Liver (tissue), 9 donors: ENCODE measurements around the gene ZAR1. TPM values are rescaled to one million over a fixed set of nuclear protein-coding genes. Genes with fewer than 3 reads are reported as not detected.

Experiments used
- DNase-seq: peaks from one replicate; pipeline ENCODE4 v3.0.0-alpha.2; 2017; ENCODE audit warnings: low spot score
- H3K27ac ChIP-seq, 2 donors: one replicate each; pipeline ENCODE4 v1.7.0; 2013; ENCODE audit warnings: inconsistent platforms in 2 of 2, low read length in 2 of 2, control low read depth in 1 of 2, low read depth in 1 of 2, mild to moderate bottlenecking in 1 of 2
- H3K27me3 ChIP-seq, 4 donors: one replicate each; pipeline versions ENCODE4 v1.6.1 to v1.7.0; 2013; ENCODE audit warnings: low read length in 3 of 4, inconsistent platforms in 1 of 4, mild to moderate bottlenecking in 1 of 4, moderate library complexity in 1 of 4; ENCODE audit not compliant: control insufficient read depth in 4 of 4, insufficient read depth in 4 of 4
- H3K36me3 ChIP-seq, 4 donors: one replicate each; pipeline versions ENCODE4 v1.6.1 to v1.7.0; 2013; ENCODE audit warnings: low read length in 3 of 4, mild to moderate bottlenecking in 3 of 4, low read depth in 1 of 4, moderate library complexity in 1 of 4; ENCODE audit not compliant: control insufficient read depth in 4 of 4, insufficient read depth in 3 of 4
- H3K4me1 ChIP-seq, 4 donors: one replicate each; pipeline versions ENCODE4 v1.6.1 to v1.7.0; 2013; ENCODE audit warnings: low read length in 3 of 4, mild to moderate bottlenecking in 3 of 4, moderate library complexity in 1 of 4; ENCODE audit not compliant: control insufficient read depth in 4 of 4, insufficient read depth in 4 of 4
- H3K4me3 ChIP-seq, 3 donors: one replicate each; pipeline versions ENCODE4 v1.6.1 to v1.7.0; 2013; ENCODE audit warnings: low read length in 3 of 3, control low read depth in 1 of 3, low read depth in 1 of 3, mild to moderate bottlenecking in 1 of 3
- H3K9ac ChIP-seq, 2 donors: one replicate each; pipeline ENCODE4 v1.7.0; 2013; ENCODE audit warnings: low read length in 2 of 2, mild to moderate bottlenecking in 2 of 2, moderate library complexity in 2 of 2, control low read depth in 1 of 2, low read depth in 1 of 2
- H3K9me3 ChIP-seq, 4 donors: one replicate each; pipeline versions ENCODE4 v1.6.1 to v1.7.0; 2013; ENCODE audit warnings: low read length in 3 of 4; ENCODE audit not compliant: control insufficient read depth in 4 of 4
- CTCF ChIP-seq: fragments of 150-350 bp; IDR thresholded peaks from 2 replicates; pipeline ENCODE4 v1.5.1; 2017; ENCODE audit warnings: improper control_type of control experiment, low read depth, low read length; ENCODE audit not compliant: missing input control
- EGR1 ChIP-seq, 2 donors: IDR thresholded peaks; 2 replicates each; pipeline ENCODE4 v1.6.1; 2016 to 2018; ENCODE audit warnings: antibody characterized with exemption in 2 of 2, low read depth in 2 of 2
- FOXA1 ChIP-seq: IDR thresholded peaks from 2 replicates; pipeline ENCODE4 v1.6.1; 2016; ENCODE audit warnings: antibody characterized with exemption
- FOXA2 ChIP-seq: IDR thresholded peaks from 2 replicates; pipeline ENCODE4 v1.6.1; 2016; ENCODE audit warnings: antibody characterized with exemption
- GABPA ChIP-seq, 2 donors: IDR thresholded peaks in 1 of 2; conservative IDR thresholded peaks in 1 of 2; 2 replicates each; pipeline ENCODE4 v1.6.1; 2016; ENCODE audit warnings: antibody characterized with exemption in 2 of 2, mild to moderate bottlenecking in 1 of 2, moderate library complexity in 1 of 2
- HNF4A ChIP-seq, 2 donors: conservative IDR thresholded peaks; 2 replicates each; pipeline ENCODE4 v1.6.1; 2016; ENCODE audit warnings: antibody characterized with exemption in 2 of 2, mild to moderate bottlenecking in 2 of 2
- HNF4G ChIP-seq: IDR thresholded peaks from 2 replicates; pipeline ENCODE4 v1.6.1; 2016; ENCODE audit warnings: antibody characterized with exemption
- JUND ChIP-seq, 2 donors: IDR thresholded peaks; 2 replicates each; pipeline ENCODE4 v1.6.1; 2016; ENCODE audit warnings: antibody characterized with exemption in 2 of 2
- NR2F2 ChIP-seq: IDR thresholded peaks from 2 replicates; pipeline ENCODE4 v1.6.1; 2016; ENCODE audit warnings: antibody characterized with exemption
- RAD21 ChIP-seq, 2 donors: IDR thresholded peaks; 2 replicates each; pipeline ENCODE4 v1.6.1; 2016; ENCODE audit warnings: antibody characterized with exemption in 2 of 2, mild to moderate bottlenecking in 2 of 2
- REST ChIP-seq: IDR thresholded peaks from 2 replicates; pipeline ENCODE4 v1.6.1; 2016; ENCODE audit warnings: antibody characterized with exemption, mild to moderate bottlenecking
- RXRA ChIP-seq, 2 donors: IDR thresholded peaks; 2 replicates each; pipeline ENCODE4 v1.6.1; 2017 to 2018; ENCODE audit warnings: antibody characterized with exemption in 2 of 2, mild to moderate bottlenecking in 1 of 2
- SP1 ChIP-seq: IDR thresholded peaks from 2 replicates; pipeline ENCODE4 v1.6.1; 2018; ENCODE audit warnings: antibody characterized with exemption, mild to moderate bottlenecking
- TAF1 ChIP-seq: conservative IDR thresholded peaks from 2 replicates; pipeline ENCODE4 v1.6.1; 2016; ENCODE audit warnings: antibody characterized with exemption, mild to moderate bottlenecking
- YY1 ChIP-seq: IDR thresholded peaks from 2 replicates; pipeline ENCODE4 v1.6.1; 2016; ENCODE audit warnings: antibody characterized with exemption, mild to moderate bottlenecking
- ZBTB33 ChIP-seq: IDR thresholded peaks from 2 replicates; pipeline ENCODE4 v1.6.1; 2016; ENCODE audit warnings: antibody characterized with exemption
- WGBS: extraction: QIAGEN DNeasy Blood & Tissue Kit; methylation state at CpG from one replicate; pipeline ENCODE4 v1.1.7; 2013; 5-methylcytosine and 5-hydroxymethylcytosine counted together
- polyA plus RNA-seq, 2 donors: library from polyadenylated mRNA; stranded (reverse) in 1 of 2; unstranded in 1 of 2; fragments of 200-250 nt in 1 of 2; fragments of >200 nt in 1 of 2; fragmentation: Nextera tagmentation in 1 of 2; extraction: Ambion mirVana in 1 of 2; gene quantifications; one replicate each; pipeline versions ENCODE4 v1.2.1 to v1.2.3, GENCODE V29; 2013 to 2015
- total RNA-seq, 2 donors: library from RNA; depleted of rRNA; stranded (reverse); fragments of >200 nt; gene quantifications; one replicate each; pipeline ENCODE4 v1.2.3, GENCODE V29; 2014
- TF ChIP-seq, protein P1 (sequence below): IDR thresholded peaks from 2 replicates; pipeline ENCODE4 v1.6.1; 2016; ENCODE audit warnings: antibody characterized with exemption
- TF ChIP-seq, protein P2 (sequence below): IDR thresholded peaks from 2 replicates; pipeline ENCODE4 v1.6.1; 2016; ENCODE audit warnings: antibody characterized with exemption
- donor health status: healthy.
- donor health status: healthy.
- donor health status: healthy.
- donor health status: healthy.
- donor health status: healthy.

ZAR1 gene
- total and polyA plus RNA-seq, 4 donors, result 0.28 TPM; not detected in 3

DNA sequence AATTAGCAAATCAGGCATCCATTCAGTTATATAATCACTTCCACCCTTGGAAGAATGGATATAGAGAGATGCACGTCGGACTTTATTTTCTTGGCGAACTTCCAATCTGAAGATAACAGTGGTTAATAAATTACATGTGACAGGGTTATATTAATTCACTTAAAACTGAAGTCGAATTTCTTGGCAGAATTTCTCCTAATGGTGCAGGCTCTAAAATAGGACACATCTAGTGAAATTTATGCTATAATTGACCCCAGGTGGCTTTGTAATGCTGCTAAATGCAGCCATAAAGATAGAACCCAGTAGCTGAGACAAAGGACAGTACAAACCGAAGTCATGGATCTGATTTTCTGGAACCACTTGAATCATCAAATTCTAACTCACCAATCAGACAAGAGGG is 27.7 kb upstream of the ZAR1 start:
- TF ChIP-seq NR2F2 (no peak), FOXA1 (no peak), RXRA (IDR thresholded peaks at IDR 0.05) (no peak), YY1 (no peak), HNF4A (conservative IDR thresholded peaks at IDR 0.05) (no peak), HNF4G (no peak), FOXA2 (no peak), CTCF (no peak), ZBTB33 (no peak), REST (no peak), JUND (IDR thresholded peaks at IDR 0.05) (no peak), GABPA (IDR thresholded peaks at IDR 0.05 in 1 of 2, conservative IDR thresholded peaks at IDR 0.05 in 1 of 2) (no peak), EGR1 (IDR thresholded peaks at IDR 0.05; ENCODE audit: low read depth in 2 of 2) (no peak), RAD21 (IDR thresholded peaks at IDR 0.05) (no peak), SP1 (no peak), TAF1 (no peak)
- TF ChIP-seq, protein P1, sequence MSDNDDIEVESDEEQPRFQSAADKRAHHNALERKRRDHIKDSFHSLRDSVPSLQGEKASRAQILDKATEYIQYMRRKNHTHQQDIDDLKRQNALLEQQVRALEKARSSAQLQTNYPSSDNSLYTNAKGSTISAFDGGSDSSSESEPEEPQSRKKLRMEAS, result no peak
- TF ChIP-seq, protein P2, sequence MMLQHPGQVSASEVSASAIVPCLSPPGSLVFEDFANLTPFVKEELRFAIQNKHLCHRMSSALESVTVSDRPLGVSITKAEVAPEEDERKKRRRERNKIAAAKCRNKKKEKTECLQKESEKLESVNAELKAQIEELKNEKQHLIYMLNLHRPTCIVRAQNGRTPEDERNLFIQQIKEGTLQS, result no peak
- no peak for DNase-seq
- no peak overlapping the region for H3K9ac ChIP-seq
- no peak overlapping the region for H3K27ac ChIP-seq
- H3K9me3 ChIP-seq, result peaks cover 0 to 4% (median 0%) of the 10 kb centered on the region in 4 donors
- H3K4me3 ChIP-seq, result no peak overlapping the region
- no peaks in the 10 kb centered on the region for H3K36me3 ChIP-seq
- no peaks in the 10 kb centered on the region for H3K27me3 ChIP-seq
- WGBS, result 33% methylated on average over 5 of the region's 5 CpGs
- H3K4me1 ChIP-seq, result no peaks in the 10 kb centered on the region
